GM12872 (cell line): ENCODE measurements around the gene PMP22.

Source experiments
- CTCF ChIP-seq: IDR thresholded peaks from 3 replicates; pipeline ENCODE4 v1.5.1; 2011; ENCODE audit warnings: low read depth, mild to moderate bottlenecking, low read length, moderate library complexity; ENCODE audit not compliant: insufficient read depth

Gene PMP22

GRCh38 chr17:15230866-15231265, 34.3 kb downstream of the PMP22 start:
- TF ChIP-seq CTCF = no peak

- no peak for TF ChIP-seq CTCF
Measured at GRCh38 chr17:15220785-15221184, 44.3 kb downstream of the PMP22 start.

GRCh38 chr17:15216481-15216880, 48.6 kb downstream of the PMP22 start:
- TF ChIP-seq CTCF = no peak

GRCh38 chr17:15213381-15214087, 51.6 kb downstream of the PMP22 start:
- TF ChIP-seq CTCF = peak; percentile 26; the same call in 1 of the 3 replicates

- TF ChIP-seq CTCF = no peak
Measured at GRCh38 chr17:15210247-15210646, 54.9 kb downstream of the PMP22 start.

- TF ChIP-seq CTCF = no peak
Measured at GRCh38 chr17:15197229-15197628, 67.9 kb downstream of the PMP22 start.

- TF ChIP-seq CTCF = no peak
Measured at GRCh38 chr17:15194859-15195277, 70.3 kb downstream of the PMP22 start.
